DMS 273 treated with DMSO at 0.1 percent for 48 hours (cell line): Measurements from ENCODE around the gene CPE.
"Not testable (repeated sequence)": the region's sequence is repeated elsewhere in the genome, so short reads cannot be mapped to it uniquely, and the experiment has no call there.

Experiments used
- DNase-seq: peaks from one replicate; lab custom pipeline; 2025; lab: John Stamatoyannopoulos, UW

CPE gene

GRCh38 chr4:165462009-165462408 is 83.2 kb downstream of the CPE start:
- DNase-seq = no peak

- no peak for DNase-seq
Observed at GRCh38 chr4:165464376-165464775, 85.6 kb downstream of the CPE start.

- no peak for DNase-seq
Observed at GRCh38 chr4:165464813-165465381, 86.1 kb downstream of the CPE start.

GRCh38 chr4:165470009-165470408 is 91.2 kb downstream of the CPE start:
- no peak for DNase-seq

GRCh38 chr4:165472943-165473676 is 94.3 kb downstream of the CPE start:
- no peak for DNase-seq

- no peak for DNase-seq
Observed at GRCh38 chr4:165474784-165475705, 96.2 kb downstream of the CPE start.

- DNase-seq = no peak
Observed at GRCh38 chr4:165475706-165476070, 96.9 kb downstream of the CPE start.

- DNase-seq = no peak
Observed at GRCh38 chr4:165476214-165477098, 97.6 kb downstream of the CPE start.

GRCh38 chr4:165477799-165478198 is 99.0 kb downstream of the CPE start:
- DNase-seq = no peak

- no peak for DNase-seq
Observed at GRCh38 chr4:165478260-165478659, 99.5 kb downstream of the CPE start.

GRCh38 chr4:165481053-165481835 is 102.4 kb downstream of the CPE start:
- no peak for DNase-seq

GRCh38 chr4:165489786-165490185 is 111.0 kb downstream of the CPE start:
- DNase-seq = no peak

GRCh38 chr4:165492583-165492982 is 113.8 kb downstream of the CPE start:
- not testable (repeated sequence) for DNase-seq

GRCh38 chr4:165493359-165493758 is 114.6 kb downstream of the CPE start:
- no peak for DNase-seq

GRCh38 chr4:165502916-165503907 is 124.4 kb downstream of the CPE start:
- DNase-seq = no peak

GRCh38 chr4:165504184-165504583 is 125.4 kb downstream of the CPE start:
- DNase-seq = no peak

GRCh38 chr4:165505958-165506837 is 127.4 kb downstream of the CPE start:
- DNase-seq = no peak

GRCh38 chr4:165506849-165507248 is 128.0 kb downstream of the CPE start:
- no peak for DNase-seq

- DNase-seq = no peak
Observed at GRCh38 chr4:165507381-165507780, 128.6 kb downstream of the CPE start.
